Endodermal cell (in vitro differentiated cells): ENCODE results near the gene DENND5B. TPM values are rescaled to one million over a fixed set of nuclear protein-coding genes. Genes with fewer than 3 reads are reported as not detected.
A peak's percentile ranks its signal among the peaks of the same experiment; 100 is the strongest.

Experiments
- DNase-seq: peaks from one replicate; pipeline ENCODE4 v3.0.0-alpha.2; 2017
- H3K27ac ChIP-seq: 2 replicates; pipeline ENCODE4 v1.5.1; 2013; ENCODE audit warnings: mild to moderate bottlenecking, low read depth, low read length, moderate library complexity
- H3K27me3 ChIP-seq: 2 replicates; pipeline ENCODE4 v1.6.1; 2013; ENCODE audit warnings: mild to moderate bottlenecking, low read length, moderate library complexity; ENCODE audit not compliant: insufficient read depth, control insufficient read depth, poor library complexity, severe bottlenecking
- H3K36me3 ChIP-seq: 2 replicates; pipeline ENCODE4 v1.7.0; 2013; ENCODE audit warnings: mild to moderate bottlenecking, low read length, moderate library complexity; ENCODE audit not compliant: control insufficient read depth, insufficient read depth
- H3K4me1 ChIP-seq: one replicate; pipeline ENCODE4 v1.7.0; 2013; ENCODE audit warnings: low read length; ENCODE audit not compliant: control insufficient read depth, insufficient read depth
- H3K4me3 ChIP-seq: 2 replicates; pipeline ENCODE4 v1.5.1; 2013; ENCODE audit warnings: mild to moderate bottlenecking, low read length, moderate library complexity
- H3K9ac ChIP-seq: 2 replicates; pipeline ENCODE4 v1.6.1; 2013; ENCODE audit warnings: mild to moderate bottlenecking, low read length, moderate library complexity; ENCODE audit not compliant: poor library complexity, severe bottlenecking; ENCODE audit errors: extremely low read depth
- H3K9me3 ChIP-seq: 2 replicates; pipeline ENCODE4 v1.6.1; 2013; ENCODE audit warnings: mild to moderate bottlenecking, low read length, moderate library complexity; ENCODE audit not compliant: control insufficient read depth
- H3K27ac Mint-ChIP-seq: 2 replicates; pipeline ENCODE4 v1.8.0; 2020; ENCODE audit warnings: mixed read lengths
- H3K27me3 Mint-ChIP-seq: 2 replicates; pipeline ENCODE4 v1.8.0; 2021; ENCODE audit warnings: mild to moderate bottlenecking, mixed read lengths; ENCODE audit not compliant: insufficient read depth
- H3K36me3 Mint-ChIP-seq: 2 replicates; pipeline ENCODE4 v1.8.0; 2020; ENCODE audit warnings: low read depth, mixed read lengths
- H3K4me1 Mint-ChIP-seq: 2 replicates; pipeline ENCODE4 v1.8.0; 2020; ENCODE audit warnings: mixed read lengths
- H3K4me3 Mint-ChIP-seq: 2 replicates; pipeline ENCODE4 v1.8.0; 2020; ENCODE audit warnings: mild to moderate bottlenecking, moderate library complexity, mixed read lengths
- H3K9me3 Mint-ChIP-seq: 2 replicates; pipeline ENCODE4 v1.8.0; 2020; ENCODE audit warnings: mild to moderate bottlenecking, mixed read lengths
- WGBS, 2 experiments: methylation state at CpG; one replicate each; pipeline versions ENCODE4 v1.1.5 to v1.1.7; 2013; ENCODE audit warnings: missing lambda C conversion rate in 2 of 2, mixed read lengths in 1 of 2; ENCODE audit not compliant: insufficient coverage in 1 of 2, insufficient read length in 1 of 2; 5-methylcytosine and 5-hydroxymethylcytosine counted together
- total RNA-seq, 2 donors: library from RNA; stranded (reverse); fragmentation: NEBNext Ultra II Directional in 1 of 2; extraction: Animal tissue kit (Norgen Biotek cat#: 25700) in 1 of 2; gene quantifications; 2 replicates in 1 of 2; 3 replicates in 1 of 2; pipeline ENCODE4 v1.2.1, GENCODE V29; 2021
- TF ChIP-seq, protein P1 (sequence below): fragments of 200-600 bp; sonication (generic); conservative IDR thresholded peaks from 2 replicates; pipeline ENCODE4 v1.5.0; 2021; ENCODE audit warnings: antibody characterized with exemption, mild to moderate bottlenecking

DENND5B gene
- total RNA-seq, 2 donors from 2014 or later = 24.5 to 34.2 TPM

DNA sequence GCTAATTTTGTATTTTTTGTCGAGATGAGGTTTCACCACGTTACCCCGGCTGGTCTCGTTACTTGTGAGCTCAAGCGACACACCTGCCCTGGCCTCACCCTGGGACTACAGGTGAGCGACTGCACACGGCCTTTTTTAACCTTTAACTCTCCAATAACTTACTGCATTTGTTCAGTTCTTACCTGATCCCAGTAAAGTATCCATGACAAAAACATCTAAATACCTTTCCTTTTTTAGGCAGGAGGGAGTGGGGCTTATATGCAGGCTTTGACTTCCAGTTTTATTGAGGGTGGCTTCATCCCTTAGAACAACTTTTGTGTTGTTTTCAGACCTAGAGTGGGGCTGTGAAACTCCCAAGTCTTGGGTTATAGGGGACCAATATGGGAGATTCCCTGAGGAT, 68.3 kb downstream of the DENND5B start:
- H3K4me1 ChIP-seq = peaks cover 4% of the 10 kb centered on the region
- TF ChIP-seq, protein P1, sequence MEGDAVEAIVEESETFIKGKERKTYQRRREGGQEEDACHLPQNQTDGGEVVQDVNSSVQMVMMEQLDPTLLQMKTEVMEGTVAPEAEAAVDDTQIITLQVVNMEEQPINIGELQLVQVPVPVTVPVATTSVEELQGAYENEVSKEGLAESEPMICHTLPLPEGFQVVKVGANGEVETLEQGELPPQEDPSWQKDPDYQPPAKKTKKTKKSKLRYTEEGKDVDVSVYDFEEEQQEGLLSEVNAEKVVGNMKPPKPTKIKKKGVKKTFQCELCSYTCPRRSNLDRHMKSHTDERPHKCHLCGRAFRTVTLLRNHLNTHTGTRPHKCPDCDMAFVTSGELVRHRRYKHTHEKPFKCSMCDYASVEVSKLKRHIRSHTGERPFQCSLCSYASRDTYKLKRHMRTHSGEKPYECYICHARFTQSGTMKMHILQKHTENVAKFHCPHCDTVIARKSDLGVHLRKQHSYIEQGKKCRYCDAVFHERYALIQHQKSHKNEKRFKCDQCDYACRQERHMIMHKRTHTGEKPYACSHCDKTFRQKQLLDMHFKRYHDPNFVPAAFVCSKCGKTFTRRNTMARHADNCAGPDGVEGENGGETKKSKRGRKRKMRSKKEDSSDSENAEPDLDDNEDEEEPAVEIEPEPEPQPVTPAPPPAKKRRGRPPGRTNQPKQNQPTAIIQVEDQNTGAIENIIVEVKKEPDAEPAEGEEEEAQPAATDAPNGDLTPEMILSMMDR = no peak
- no peak overlapping the region for H3K27ac ChIP-seq
- no peak overlapping the region for H3K9ac ChIP-seq
- no peaks in the 10 kb centered on the region for H3K27me3 ChIP-seq
- H3K36me3 ChIP-seq = no peaks in the 10 kb centered on the region
- H3K9me3 Mint-ChIP-seq = no peaks in the 10 kb centered on the region
- H3K4me3 ChIP-seq = no peak overlapping the region
- H3K36me3 Mint-ChIP-seq = no peaks in the 10 kb centered on the region
- H3K9me3 ChIP-seq = no peaks in the 10 kb centered on the region
- H3K4me1 Mint-ChIP-seq = peaks cover 40% of the 10 kb centered on the region
- WGBS, 2 experiments = 71 to 75% methylated on average over 5 to 7 of the region's 7 CpGs
- no peak overlapping the region for H3K4me3 Mint-ChIP-seq
- no peak for DNase-seq
- H3K27ac Mint-ChIP-seq = peak overlapping the region; percentile 68
- H3K27me3 Mint-ChIP-seq = no peaks in the 10 kb centered on the region

DNA sequence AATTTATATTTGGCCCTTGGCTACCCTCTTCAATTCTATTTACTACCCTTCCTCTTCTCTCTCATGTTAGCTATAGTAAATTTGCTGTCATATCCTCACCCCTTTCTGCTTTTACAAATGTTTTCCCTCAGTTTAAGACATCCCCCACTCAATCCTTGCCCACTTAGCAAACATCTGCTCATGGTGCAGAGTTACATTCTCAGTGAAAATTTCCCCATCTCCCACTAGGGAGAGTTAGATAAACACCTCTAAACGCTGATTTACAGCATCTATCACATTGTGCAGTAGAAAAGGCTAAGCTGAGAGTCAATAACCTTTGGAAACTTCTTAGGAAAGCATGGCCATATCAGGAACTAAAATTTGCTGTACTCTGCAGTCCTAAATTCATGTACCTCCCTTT, 69.0 kb downstream of the DENND5B start:
- no peaks in the 10 kb centered on the region for H3K27me3 Mint-ChIP-seq
- H3K27ac Mint-ChIP-seq = no peak overlapping the region
- no peaks in the 10 kb centered on the region for H3K9me3 Mint-ChIP-seq
- no peak overlapping the region for H3K9ac ChIP-seq
- no peaks in the 10 kb centered on the region for H3K27me3 ChIP-seq
- no peak for DNase-seq
- peaks cover 10% of the 10 kb centered on the region for H3K4me1 ChIP-seq
- TF ChIP-seq, protein P1 = no peak
- H3K4me1 Mint-ChIP-seq = peaks cover 47% of the 10 kb centered on the region
- H3K27ac ChIP-seq = no peak overlapping the region
- H3K36me3 Mint-ChIP-seq = no peaks in the 10 kb centered on the region
- no peaks in the 10 kb centered on the region for H3K9me3 ChIP-seq
- 69% methylated on average over 1 of the region's 1 CpG; no CpG with 5 or more reads in 1 of the 2 experiments for WGBS, 2 experiments
- no peaks in the 10 kb centered on the region for H3K36me3 ChIP-seq
- H3K4me3 ChIP-seq = no peak overlapping the region
- no peak overlapping the region for H3K4me3 Mint-ChIP-seq

DNA sequence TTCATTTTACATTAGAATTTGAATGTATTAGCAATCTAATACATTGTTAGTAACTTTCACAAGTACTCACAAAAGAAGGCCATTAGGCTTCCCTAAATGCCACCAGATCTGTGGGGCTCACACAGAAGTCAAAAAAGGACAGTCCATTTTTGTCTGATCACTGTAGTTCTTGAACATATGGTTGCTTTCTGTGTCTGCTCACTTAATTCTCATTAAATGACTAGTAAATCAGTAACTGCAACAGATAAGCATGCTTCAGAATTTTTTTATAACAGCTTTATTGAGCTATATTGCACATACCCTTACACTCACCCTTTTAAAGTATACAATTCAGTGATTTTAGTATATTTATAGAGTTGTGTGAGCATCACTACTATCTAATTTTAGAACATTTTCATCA, 71.4 kb downstream of the DENND5B start:
- Histone ChIP-seq H3K4me3 (no peak overlapping the region), H3K27me3 (no peaks in the 10 kb centered on the region), H3K9me3 (no peaks in the 10 kb centered on the region), H3K36me3 (no peaks in the 10 kb centered on the region), H3K4me1 (peaks cover 10% of the 10 kb centered on the region), H3K9ac (no peak overlapping the region), H3K27ac (peak overlapping the region; percentile 69)
- no peaks in the 10 kb centered on the region for H3K36me3 Mint-ChIP-seq
- H3K27me3 Mint-ChIP-seq = no peaks in the 10 kb centered on the region
- peak overlapping the region; percentile 48 for H3K27ac Mint-ChIP-seq
- no peaks in the 10 kb centered on the region for H3K9me3 Mint-ChIP-seq
- no peak overlapping the region for H3K4me3 Mint-ChIP-seq
- no peak for DNase-seq
- TF ChIP-seq, protein P1 = no peak
- peaks cover 49% of the 10 kb centered on the region for H3K4me1 Mint-ChIP-seq
